ENCODE results near the gene FBXO34. TPM values are rescaled to one million over a fixed set of nuclear protein-coding genes. Genes with fewer than 3 reads are reported as not detected.

The FBXO34 gene, protein sequence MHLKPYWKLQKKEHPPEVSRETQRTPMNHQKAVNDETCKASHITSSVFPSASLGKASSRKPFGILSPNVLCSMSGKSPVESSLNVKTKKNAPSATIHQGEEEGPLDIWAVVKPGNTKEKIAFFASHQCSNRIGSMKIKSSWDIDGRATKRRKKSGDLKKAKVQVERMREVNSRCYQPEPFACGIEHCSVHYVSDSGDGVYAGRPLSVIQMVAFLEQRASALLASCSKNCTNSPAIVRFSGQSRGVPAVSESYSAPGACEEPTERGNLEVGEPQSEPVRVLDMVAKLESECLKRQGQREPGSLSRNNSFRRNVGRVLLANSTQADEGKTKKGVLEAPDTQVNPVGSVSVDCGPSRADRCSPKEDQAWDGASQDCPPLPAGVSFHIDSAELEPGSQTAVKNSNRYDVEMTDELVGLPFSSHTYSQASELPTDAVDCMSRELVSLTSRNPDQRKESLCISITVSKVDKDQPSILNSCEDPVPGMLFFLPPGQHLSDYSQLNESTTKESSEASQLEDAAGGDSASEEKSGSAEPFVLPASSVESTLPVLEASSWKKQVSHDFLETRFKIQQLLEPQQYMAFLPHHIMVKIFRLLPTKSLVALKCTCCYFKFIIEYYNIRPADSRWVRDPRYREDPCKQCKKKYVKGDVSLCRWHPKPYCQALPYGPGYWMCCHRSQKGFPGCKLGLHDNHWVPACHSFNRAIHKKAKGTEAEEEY
- 19.5 and 22.6 TPM in 2 replicates for total RNA-seq

GRCh38 chr14:55270832-55271571 lies at the start of gene FBXO34:
FBXO34 (plus strand) TSS chr14:55271421; CDS start chr14:55350391, 78,970 bp downstream.

Small RNA genes lying within 50 kb of the gene (small RNA-seq; reads per million reads assigned to genes)
- gene AL356801.1 (ENCODE audit: low replicate concordance): 0.23 reads per million

Other genes with a start within 250 kb of the FBXO34 start
- 3.3 and 22.0 TPM in 2 replicates for gene WDHD1, start 244.3 kb upstream of the FBXO34 start, total RNA-seq
- 14.2 and 23.8 TPM in 2 replicates for gene SOCS4, start 244.2 kb upstream of the FBXO34 start, total RNA-seq
- gene MAPK1IP1L, start 219.8 kb upstream of the FBXO34 start, total RNA-seq: 28.7 and 69.9 TPM in 2 replicates
- 113 and 156 TPM in 2 replicates for gene LGALS3, start 142.2 kb upstream of the FBXO34 start, total RNA-seq
- gene DLGAP5, start 79.8 kb upstream of the FBXO34 start, total RNA-seq: 1.1 and 41.8 TPM in 2 replicates
- 9.6 and 11.3 TPM in 2 replicates for gene ATG14, start 140.4 kb downstream of the FBXO34 start, total RNA-seq
- not detected in 2 replicates for gene TBPL2, start 169.2 kb downstream of the FBXO34 start, total RNA-seq